GM10248 (cell line): ENCODE data around the gene USP10.
"Not testable (repeated sequence)": the region's sequence is repeated elsewhere in the genome, so short reads cannot be mapped to it uniquely, and the experiment has no call there.

Experiments
- CTCF ChIA-PET: fragments of 300-600 bp; sonication (Branson Sonifier 250); formaldehyde crosslinking; extraction: SDS; loops from one replicate; lab custom pipeline; 2021; ENCODE audit warnings: antibody characterized with exemption; lab: Yijun Ruan, JAX
- POLR2A ChIA-PET: fragments of 350-650 bp; sonication (Branson Sonifier 250); formaldehyde crosslinking; extraction: SDS; loops from one replicate; lab custom pipeline; 2020; ENCODE audit warnings: antibody characterized with exemption; lab: Yijun Ruan, JAX
- DNase-seq: peaks from one replicate; pipeline ENCODE4 v3.0.0; 2012; ENCODE audit errors: extremely low spot score
- TF ChIP-seq, protein P1 (sequence below): IDR thresholded peaks from 2 replicates; pipeline ENCODE4 v1.5.1; 2012; ENCODE audit warnings: mild to moderate bottlenecking, low read depth; ENCODE audit errors: extremely low read depth, missing control alignments, control extremely low read depth

USP10 gene

DNA sequence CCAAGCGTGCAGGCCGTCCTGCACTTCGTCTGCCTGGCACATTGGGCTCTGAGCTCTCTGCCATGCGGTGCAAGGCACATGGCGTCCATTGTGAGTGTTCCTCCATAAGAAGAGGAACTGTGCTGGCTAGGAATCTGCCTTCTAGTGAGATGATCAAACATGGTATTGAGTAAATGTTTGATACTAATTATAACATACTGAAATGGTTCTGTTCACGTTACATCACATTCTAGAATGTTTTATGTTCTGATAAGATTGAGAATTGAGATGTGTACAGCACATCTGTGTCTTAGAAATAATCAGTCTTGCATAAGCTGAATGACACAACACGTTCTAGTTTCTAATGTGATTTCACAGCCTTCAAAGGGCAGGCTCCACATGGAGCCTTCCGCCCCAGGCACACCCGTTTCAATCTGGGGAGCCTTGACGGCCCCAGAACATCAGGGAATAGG is 42.9 kb downstream of the USP10 start:
- POLR2A ChIA-PET, result no interaction called here
- no peak for DNase-seq
- CTCF ChIA-PET, result interaction anchor here (0.9 to 13.9 kb wide), 4 partner anchors 10 to 466 kb away, joined by 3 to 202 read pairs (median 60); no protein-coding TSS in a partner anchor
- TF ChIP-seq, protein P1, sequence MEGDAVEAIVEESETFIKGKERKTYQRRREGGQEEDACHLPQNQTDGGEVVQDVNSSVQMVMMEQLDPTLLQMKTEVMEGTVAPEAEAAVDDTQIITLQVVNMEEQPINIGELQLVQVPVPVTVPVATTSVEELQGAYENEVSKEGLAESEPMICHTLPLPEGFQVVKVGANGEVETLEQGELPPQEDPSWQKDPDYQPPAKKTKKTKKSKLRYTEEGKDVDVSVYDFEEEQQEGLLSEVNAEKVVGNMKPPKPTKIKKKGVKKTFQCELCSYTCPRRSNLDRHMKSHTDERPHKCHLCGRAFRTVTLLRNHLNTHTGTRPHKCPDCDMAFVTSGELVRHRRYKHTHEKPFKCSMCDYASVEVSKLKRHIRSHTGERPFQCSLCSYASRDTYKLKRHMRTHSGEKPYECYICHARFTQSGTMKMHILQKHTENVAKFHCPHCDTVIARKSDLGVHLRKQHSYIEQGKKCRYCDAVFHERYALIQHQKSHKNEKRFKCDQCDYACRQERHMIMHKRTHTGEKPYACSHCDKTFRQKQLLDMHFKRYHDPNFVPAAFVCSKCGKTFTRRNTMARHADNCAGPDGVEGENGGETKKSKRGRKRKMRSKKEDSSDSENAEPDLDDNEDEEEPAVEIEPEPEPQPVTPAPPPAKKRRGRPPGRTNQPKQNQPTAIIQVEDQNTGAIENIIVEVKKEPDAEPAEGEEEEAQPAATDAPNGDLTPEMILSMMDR, result no peak

DNA sequence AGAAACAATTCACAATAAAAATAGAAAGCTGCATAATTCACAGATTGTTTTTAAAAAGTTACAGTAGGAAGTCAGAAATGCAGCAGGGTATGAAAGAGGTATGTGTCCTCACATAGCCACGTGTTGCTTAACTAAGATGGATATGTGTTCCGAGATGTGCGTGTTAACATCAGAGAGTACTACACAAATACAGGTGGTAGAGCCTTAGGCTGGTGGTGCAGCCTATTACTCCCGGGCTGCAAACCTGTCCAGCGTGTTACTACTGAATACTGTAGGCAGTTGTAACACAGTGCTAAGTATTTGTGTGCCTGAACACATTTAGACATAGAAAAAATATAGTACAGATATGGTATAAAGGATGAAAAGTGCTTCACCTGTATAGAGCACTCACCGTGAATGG is 46.4 kb downstream of the USP10 start:
- POLR2A ChIA-PET, result no interaction called here
- DNase-seq, result no peak
- CTCF ChIA-PET, result interaction anchor here (1.3 to 3.2 kb wide), 6 partner anchors 8 to 206 kb away, joined by 3 to 48 read pairs (median 7); no protein-coding TSS in a partner anchor
- TF ChIP-seq, protein P1, result no peak

DNA sequence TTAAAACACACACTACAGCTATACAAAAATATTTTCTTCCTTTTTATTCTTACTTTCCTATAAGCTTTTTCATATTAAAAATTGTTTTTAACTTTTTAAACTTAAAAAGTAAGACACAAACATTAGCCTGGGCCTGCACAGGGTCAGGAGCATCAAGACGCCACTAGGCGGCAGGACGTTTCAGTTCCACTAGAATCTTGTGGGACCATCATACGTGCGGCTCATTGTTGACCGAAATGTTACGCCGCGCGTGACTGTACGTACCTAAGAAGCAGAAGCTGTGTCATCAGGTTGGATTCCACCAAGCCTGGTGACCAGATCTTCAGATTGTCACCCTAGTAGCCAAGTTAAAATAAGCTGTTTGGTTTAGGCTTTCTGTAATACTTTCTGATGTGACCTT is 47.1 kb downstream of the USP10 start:
- POLR2A ChIA-PET, result no interaction called here
- DNase-seq, result no peak
- CTCF ChIA-PET, result interaction anchor here (1.3 to 3.2 kb wide), 7 partner anchors 8 to 205 kb away, joined by 3 to 48 read pairs (median 6); no protein-coding TSS in a partner anchor
- TF ChIP-seq, protein P1, result no peak

DNA sequence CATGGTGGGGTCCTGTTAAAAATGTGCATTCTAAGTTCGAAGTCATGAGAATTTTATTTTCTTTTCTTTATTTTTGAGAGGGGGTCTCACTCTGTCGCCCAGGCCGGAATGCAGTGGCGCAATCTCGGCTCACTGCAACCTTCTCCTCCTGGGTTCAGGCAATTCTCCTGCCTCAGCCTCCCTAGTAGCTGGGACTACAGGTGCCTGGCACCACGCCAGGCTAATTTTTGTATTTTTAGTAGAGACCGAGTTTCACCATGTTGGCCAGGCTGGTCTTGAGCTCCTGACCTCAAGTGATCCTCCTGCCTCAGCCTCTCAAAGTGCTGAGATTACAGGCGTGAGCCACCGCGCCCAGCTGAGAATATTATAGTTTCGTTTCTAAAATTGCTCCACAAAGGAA is 48.4 kb downstream of the USP10 start:
- CTCF ChIA-PET, result interaction anchor here (0.9 to 3.2 kb wide), 6 partner anchors 9 to 204 kb away, joined by 3 to 48 read pairs (median 4); no protein-coding TSS in a partner anchor
- DNase-seq, POLR2A ChIA-PET: not testable (repeated sequence)

DNA sequence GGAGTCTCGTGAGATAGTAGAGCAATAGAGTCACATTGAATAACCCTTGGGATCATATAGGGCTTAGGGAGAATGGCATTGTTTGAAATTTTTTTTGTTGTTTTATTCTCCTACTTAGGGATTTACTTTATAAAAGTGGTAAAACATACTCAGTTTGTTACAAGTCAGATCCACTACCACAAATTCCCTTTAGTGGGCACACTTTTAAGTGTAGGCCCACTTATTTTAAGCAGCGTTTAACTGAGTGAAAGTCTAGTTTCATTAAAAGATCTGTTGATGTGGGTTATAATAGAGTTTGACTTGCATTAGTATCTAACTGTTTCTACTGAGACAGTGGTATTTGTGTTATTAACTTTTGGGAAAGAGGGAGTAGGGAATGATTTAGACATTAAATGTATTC is 49.3 kb downstream of the USP10 start:
- TF ChIP-seq, protein P1, result no peak
- POLR2A ChIA-PET, result no interaction called here

DNA sequence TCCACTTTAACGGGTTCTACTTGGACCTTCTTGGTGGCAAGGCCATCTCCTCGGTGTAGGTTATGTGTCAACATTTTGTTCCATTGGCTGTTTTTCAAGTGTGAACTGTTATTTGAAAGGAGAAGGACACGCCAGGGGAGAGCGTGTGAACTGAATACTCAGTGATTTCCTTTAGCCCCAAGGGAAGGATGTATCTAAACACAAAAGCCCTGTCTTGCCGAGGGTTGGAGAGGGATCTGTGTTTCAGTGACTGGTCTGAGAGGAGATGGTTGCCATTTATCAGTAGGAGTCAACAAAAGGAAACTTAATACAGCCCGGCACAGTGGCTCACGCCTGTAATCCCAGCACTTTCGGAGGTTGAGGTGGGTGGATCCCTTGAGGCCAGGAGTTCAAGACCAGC is 50.0 kb downstream of the USP10 start:
- ChIA-PET CTCF (interaction anchor here (1.4 to 8.1 kb wide), 4 partner anchors 10 to 221 kb away, joined by 6 to 121 read pairs (median 112); no protein-coding TSS in a partner anchor), POLR2A (no interaction called here)
- TF ChIP-seq, protein P1, result no peak
- no peak for DNase-seq

More for the DNA sequence above, 49.3 kb downstream of the USP10 start:
- no peak for DNase-seq
- CTCF ChIA-PET, result interaction anchor here (1.6 to 6.9 kb wide), 4 partner anchors 9 to 23 kb away, joined by 3 to 117 read pairs (median 34); no protein-coding TSS in a partner anchor

DNA sequence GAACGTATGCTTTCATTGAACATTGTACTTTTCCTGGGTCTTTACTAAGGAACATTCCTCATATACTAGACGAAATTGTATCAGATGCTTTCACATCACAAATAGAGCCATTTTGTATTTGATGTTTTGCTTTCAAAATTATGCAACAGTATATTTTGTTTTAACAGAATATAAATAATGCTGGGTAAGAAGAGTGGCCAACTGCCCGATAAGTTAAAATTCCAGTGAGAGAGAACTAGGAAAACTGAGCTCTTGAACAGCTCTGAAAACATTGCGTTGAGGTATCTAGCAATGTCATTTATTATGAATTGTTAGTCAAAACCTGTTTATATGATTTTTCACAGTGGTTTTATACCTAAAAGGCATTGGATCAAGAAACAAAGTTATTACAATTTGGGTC is 50.8 kb downstream of the USP10 start:
- no peak for DNase-seq
- TF ChIP-seq, protein P1, result no peak
- ChIA-PET POLR2A (no interaction called here), CTCF (interaction anchor here (0.9 to 8.1 kb wide), 6 partner anchors 11 to 220 kb away, joined by 3 to 121 read pairs (median 57); no protein-coding TSS in a partner anchor)
